H1 (cell line): ENCODE data around the gene HMHB1. TPM values are rescaled to one million over a fixed set of nuclear protein-coding genes. Genes with fewer than 3 reads are reported as not detected.

Experiments used
- CTCF ChIA-PET: fragments of 300-600 bp; sonication (Branson Sonifier 250); formaldehyde crosslinking; loops from one replicate; lab custom pipeline; 2021; ENCODE audit not compliant: partially characterized antibody; lab: Charles Lee
- POLR2A ChIA-PET: fragments of 300-600 bp; sonication (Branson Sonifier 250); formaldehyde crosslinking; loops from one replicate; lab custom pipeline; 2021; ENCODE audit warnings: inconsistent platforms; ENCODE audit not compliant: partially characterized antibody; lab: Charles Lee
- DNase-seq, 2 experiments: peaks; one replicate each; pipeline versions ENCODE4 v3.0.0 to v3.0.0-alpha.2; 2010 to 2022; ENCODE audit warnings: low spot score in 2 of 2, low read depth in 1 of 2, mixed read lengths in 1 of 2
- FAIRE-seq: peaks from 2 replicates; lab custom pipeline; 2011; peaks lifted over from hg19 to GRCh38; lab: Jason Lieb, UNC
- H2AFZ ChIP-seq: 2 replicates; pipeline ENCODE4 v1.8.1; 2012; ENCODE audit warnings: low read length, inconsistent platforms
- H2AK5ac ChIP-seq: 2 replicates; pipeline ENCODE4 v1.6.1; 2013; ENCODE audit warnings: low read depth, low read length
- H2BK120ac ChIP-seq: replicated peaks from 2 replicates; pipeline ENCODE3; 2013; ENCODE audit warnings: low read depth, low read length, inconsistent platforms
- H2BK12ac ChIP-seq: 2 replicates; pipeline ENCODE4 v1.6.1; 2013; ENCODE audit warnings: low read depth, low read length
- H2BK15ac ChIP-seq: 2 replicates; pipeline ENCODE4 v1.6.1; 2013; ENCODE audit warnings: low read length
- H2BK20ac ChIP-seq: 2 replicates; pipeline ENCODE4 v1.6.1; 2013; ENCODE audit warnings: low read length
- H2BK5ac ChIP-seq: 2 replicates; pipeline ENCODE4 v1.6.1; 2013; ENCODE audit warnings: low read depth, low read length
- H3K14ac ChIP-seq: 2 replicates; pipeline ENCODE4 v1.6.1; 2013; ENCODE audit warnings: inconsistent platforms; ENCODE audit not compliant: insufficient read length
- H3K18ac ChIP-seq: 2 replicates; pipeline ENCODE4 v1.6.1; 2013; ENCODE audit warnings: low read length; ENCODE audit errors: extremely low read depth
- H3K23ac ChIP-seq: 2 replicates; pipeline ENCODE4 v1.6.1; 2013; ENCODE audit warnings: inconsistent platforms; ENCODE audit not compliant: insufficient read length
- H3K23me2 ChIP-seq: 2 replicates; pipeline ENCODE4 v1.6.1; 2013; ENCODE audit warnings: low read depth, low read length
- H3K27ac ChIP-seq: 2 replicates; pipeline ENCODE4 v1.6.1; 2011; ENCODE audit warnings: low read depth, low read length, inconsistent platforms
- H3K27me3 ChIP-seq, 4 experiments: replicated peaks in 1 of 4; 1 replicate in 1 of 4; 2 replicates in 3 of 4; pipeline versions ENCODE4 v1.6.1 to v1.8.1; 2011 to 2013; ENCODE audit warnings: low read length in 3 of 4, mild to moderate bottlenecking in 3 of 4, inconsistent platforms in 2 of 4, mixed read lengths in 2 of 4, moderate library complexity in 1 of 4; ENCODE audit not compliant: control insufficient read depth in 3 of 4, insufficient read depth in 3 of 4; ENCODE audit errors: extremely low read depth in 1 of 4
- H3K36me3 ChIP-seq, 4 experiments: 2 replicates each; pipeline versions ENCODE4 v1.6.1 to v1.8.1; 2011 to 2013; ENCODE audit warnings: mild to moderate bottlenecking in 4 of 4, low read length in 3 of 4, moderate library complexity in 2 of 4, control low read depth in 1 of 4, inconsistent platforms in 1 of 4; ENCODE audit not compliant: insufficient read depth in 4 of 4, control insufficient read depth in 2 of 4
- H3K4ac ChIP-seq: replicated peaks from 2 replicates; pipeline ENCODE3; 2013; ENCODE audit warnings: low read length, low read depth, mixed read lengths, inconsistent platforms; ENCODE audit not compliant: insufficient read length
- H3K4me1 ChIP-seq, 4 experiments: replicated peaks in 1 of 4; 1 replicate in 1 of 4; 2 replicates in 3 of 4; pipeline versions ENCODE4 v1.6.1 to v1.8.1; 2011 to 2013; ENCODE audit warnings: low read length in 3 of 4, inconsistent platforms in 2 of 4, mixed read lengths in 1 of 4; ENCODE audit not compliant: insufficient read depth in 4 of 4, control insufficient read depth in 3 of 4
- H3K4me2 ChIP-seq, 2 experiments: 2 replicates each; pipeline versions ENCODE4 v1.6.1 to v1.8.1; 2011 to 2013; ENCODE audit warnings: low read depth in 2 of 2, low read length in 2 of 2, control low read depth in 1 of 2, inconsistent platforms in 1 of 2, mild to moderate bottlenecking in 1 of 2; ENCODE audit not compliant: insufficient read depth in 1 of 2
- H3K4me3 ChIP-seq, 4 experiments: fragments of 200-600, 300-600 bp in 1 of 4; sonication (generic), shearing (Covaris generic), sonication (Bioruptor Twin) in 1 of 4; 2 replicates each; pipeline versions ENCODE4 v1.5.1 to v1.8.1; 2011 to 2016; ENCODE audit warnings: low read length in 4 of 4, low read depth in 3 of 4, control low read depth in 2 of 4, inconsistent platforms in 2 of 4, mild to moderate bottlenecking in 2 of 4, mixed read lengths in 1 of 4, moderate library complexity in 1 of 4; ENCODE audit not compliant: insufficient read depth in 2 of 4; ENCODE audit errors: extremely low read depth in 1 of 4
- H3K56ac ChIP-seq: replicated peaks from 2 replicates; pipeline ENCODE3; 2013; ENCODE audit warnings: low read depth, mild to moderate bottlenecking, mixed read lengths, low read length, inconsistent platforms; ENCODE audit not compliant: insufficient read length
- H3K79me1 ChIP-seq: 2 replicates; pipeline ENCODE4 v1.6.1; 2013; ENCODE audit warnings: low read depth, low read length, control low read depth
- H3K79me2 ChIP-seq, 2 experiments: 2 replicates each; pipeline versions ENCODE4 v1.6.1 to v1.8.1; 2012 to 2013; ENCODE audit warnings: low read length in 2 of 2, mild to moderate bottlenecking in 2 of 2, inconsistent platforms in 1 of 2; ENCODE audit not compliant: insufficient read depth in 2 of 2, control insufficient read depth in 1 of 2
- H3K9ac ChIP-seq, 4 experiments: replicated peaks in 1 of 4; 1 replicate in 1 of 4; 2 replicates in 3 of 4; pipeline versions ENCODE4 v1.6.1 to v1.8.1; 2011 to 2013; ENCODE audit warnings: low read depth in 3 of 4, low read length in 3 of 4, control low read depth in 2 of 4, mild to moderate bottlenecking in 2 of 4, moderate library complexity in 2 of 4, inconsistent platforms in 1 of 4; ENCODE audit errors: extremely low read depth in 1 of 4
- H3K9me3 ChIP-seq, 2 experiments: 2 replicates each; pipeline versions ENCODE4 v1.6.1 to v1.8.1; 2012 to 2013; ENCODE audit warnings: mild to moderate bottlenecking in 2 of 2, moderate library complexity in 2 of 2, control low read depth in 1 of 2, inconsistent platforms in 1 of 2, low read depth in 1 of 2, low read length in 1 of 2, mixed read lengths in 1 of 2; ENCODE audit not compliant: insufficient read depth in 2 of 2
- H4K20me1 ChIP-seq, 2 experiments: replicated peaks in 1 of 2; 2 replicates each; pipeline versions ENCODE3 to v1.8.1; 2011 to 2013; ENCODE audit warnings: inconsistent platforms in 2 of 2, low read length in 2 of 2, mild to moderate bottlenecking in 1 of 2; ENCODE audit not compliant: insufficient read depth in 2 of 2, control insufficient read depth in 1 of 2
- H4K5ac ChIP-seq: 2 replicates; pipeline ENCODE4 v1.6.1; 2013; ENCODE audit warnings: low read length, low read depth, mixed read lengths, inconsistent platforms; ENCODE audit not compliant: insufficient read length
- H4K8ac ChIP-seq: 2 replicates; pipeline ENCODE4 v1.8.0; 2013; ENCODE audit warnings: mild to moderate bottlenecking, moderate library complexity, low read length, inconsistent platforms; ENCODE audit not compliant: insufficient read depth; ENCODE audit errors: extremely low read depth
- H4K91ac ChIP-seq: replicated peaks from 2 replicates; pipeline ENCODE3; 2013; ENCODE audit warnings: low read length, mixed read lengths, inconsistent platforms; ENCODE audit not compliant: insufficient read length
- ASH2L ChIP-seq: fragments of 200-600, 300-600 bp; sonication (generic); IDR thresholded peaks from one replicate; pipeline ENCODE4 v1.7.1; 2017; ENCODE audit warnings: low read length
- CBX8 ChIP-seq: fragments of 300-800, 300-1000 bp; sonication (generic); IDR thresholded peaks from 2 replicates; pipeline ENCODE4 v1.7.1; 2016; ENCODE audit warnings: low read depth, low read length, borderline replicate concordance
- EGR1 ChIP-seq: IDR thresholded peaks from 2 replicates; pipeline ENCODE4 v1.6.1; 2011; ENCODE audit warnings: low read depth, low read length, borderline replicate concordance
- EP300 ChIP-seq, 2 experiments: IDR thresholded peaks; 1 replicate in 1 of 2; 2 replicates in 1 of 2; pipeline ENCODE4 v1.6.1; 2011 to 2012; ENCODE audit warnings: low read depth in 2 of 2, low read length in 2 of 2, mild to moderate bottlenecking in 2 of 2, borderline replicate concordance in 1 of 2, inconsistent platforms in 1 of 2, moderate library complexity in 1 of 2
- EZH2 ChIP-seq: fragments of 200-600 bp; sonication (generic); IDR thresholded peaks from 2 replicates; pipeline ENCODE4 v1.7.1; 2012; ENCODE audit warnings: low read depth, mild to moderate bottlenecking, moderate library complexity, low read length, inconsistent platforms; ENCODE audit not compliant: severe bottlenecking
- HDAC2 ChIP-seq, 2 experiments: fragments of 300-600 bp in 1 of 2; sonication (generic) in 1 of 2; IDR thresholded peaks; 2 replicates each; pipeline ENCODE4 v1.6.1; 2011 to 2012; ENCODE audit warnings: low read depth in 2 of 2, low read length in 2 of 2, mild to moderate bottlenecking in 2 of 2, moderate library complexity in 2 of 2, borderline replicate concordance in 1 of 2, inconsistent platforms in 1 of 2
- MAFK ChIP-seq: IDR thresholded peaks from 2 replicates; pipeline ENCODE4 v1.6.1; 2012; ENCODE audit warnings: low read depth, mild to moderate bottlenecking, improper control_type of control experiment, low read length
- RFX5 ChIP-seq: IDR thresholded peaks from 2 replicates; pipeline ENCODE4 v1.6.1; 2011; ENCODE audit warnings: low read depth, low read length, improper control_type of control experiment, borderline replicate concordance
- SAP30 ChIP-seq: fragments of 300-600 bp; sonication (generic); IDR thresholded peaks from 2 replicates; pipeline ENCODE4 v1.7.1; 2012; ENCODE audit warnings: low read length, moderate library complexity, mild to moderate bottlenecking, inconsistent platforms; ENCODE audit not compliant: insufficient read depth, insufficient replicate concordance
- SIX5 ChIP-seq: IDR thresholded peaks from 2 replicates; pipeline ENCODE4 v1.6.1; 2011; ENCODE audit warnings: mild to moderate bottlenecking, low read depth, low read length
- TAF7 ChIP-seq: optimal IDR thresholded peaks from 2 replicates; pipeline ENCODE3; 2011; ENCODE audit warnings: low read depth, mild to moderate bottlenecking, inconsistent platforms, low read length, moderate library complexity, borderline replicate concordance
- TCF12 ChIP-seq: IDR thresholded peaks from 2 replicates; pipeline ENCODE4 v1.6.1; 2011; ENCODE audit warnings: low read depth, mild to moderate bottlenecking, low read length
- WGBS, 2 experiments: shearing (Covaris generic) in 1 of 2; methylation state at CpG; one replicate each; pipeline versions ENCODE4 v1.1.6 to v1.1.7; 2013 to 2015; ENCODE audit warnings: low lambda C conversion rate in 2 of 2, mixed read lengths in 2 of 2, inconsistent platforms in 1 of 2, low coverage in 1 of 2, missing lambda C conversion rate in 1 of 2; ENCODE audit not compliant: insufficient replicate concordance in 2 of 2, insufficient coverage in 1 of 2, insufficient read length in 1 of 2; ENCODE audit errors: extremely low coverage in 1 of 2, missing lambda C conversion rate in 1 of 2; 5-methylcytosine and 5-hydroxymethylcytosine counted together
- polyA plus RNA-seq, 7 experiments: library from polyadenylated mRNA; depleted of rRNA in 3 of 7; stranded (reverse) in 5 of 7; unstranded in 2 of 7; fragments of >200 nt in 5 of 7; fragments of 200-250 nt in 2 of 7; gene quantifications; 1 replicate in 5 of 7; 2 replicates in 1 of 7; 4 replicates in 1 of 7; pipeline versions ENCODE4 v1.2.1 to v1.2.3, GENCODE V29; 2011 to 2013; ENCODE audit warnings: missing spikeins in 2 of 7, mixed read lengths in 2 of 7
- total RNA-seq: library from RNA; stranded (reverse); fragmentation: NEBNext Ultra II Directional; extraction: Animal tissue kit (Norgen Biotek cat#: 25700); gene quantifications from 2 replicates; pipeline ENCODE4 v1.2.1, GENCODE V29; 2021
- TF ChIP-seq, protein P1 (sequence below): IDR thresholded peaks from 2 replicates; pipeline ENCODE4 v1.6.1; 2012; ENCODE audit warnings: inconsistent platforms

HMHB1 gene
- total and polyA plus RNA-seq, 2 of the 8 experiments (the other 6 are each of a cell fraction or from before 2014, with no cell fraction given) = not detected

DNA sequence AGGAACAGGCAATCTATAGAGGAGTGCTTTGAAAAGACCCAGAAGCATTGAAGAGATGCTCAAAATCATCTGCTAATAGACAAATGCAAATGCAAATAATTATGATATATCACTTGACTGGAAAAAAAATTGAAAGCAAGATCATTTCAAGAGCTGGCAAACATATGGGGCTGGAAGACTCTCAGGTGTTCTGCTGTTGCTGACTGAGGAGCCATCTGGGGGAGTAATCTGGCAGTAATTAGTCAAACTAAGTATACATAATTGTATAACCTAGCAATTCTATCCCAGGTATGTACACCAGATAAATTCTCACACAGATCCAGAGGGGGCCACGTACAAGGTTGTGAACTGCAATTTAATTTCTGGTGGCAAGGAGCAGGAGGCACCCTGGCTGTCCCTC, 4.6 kb upstream of the HMHB1 start:
- no peaks in the 10 kb centered on the region for H3K27me3 ChIP-seq
- H3K27ac ChIP-seq = no peak overlapping the region
- no peaks in the 10 kb centered on the region for H3K9me3 ChIP-seq
- no peak overlapping the region for H4K5ac ChIP-seq
- CTCF ChIA-PET = no interaction called here
- no peak for TF ChIP-seq HDAC2 (IDR thresholded peaks at IDR 0.05; ENCODE audit: borderline replicate concordance in 1 of 2, low read depth in 2 of 2, low read length in 2 of 2)
- no peak for TF ChIP-seq EZH2
- no peak for TF ChIP-seq CBX8
- TF ChIP-seq EGR1 = no peak
- TF ChIP-seq, protein P1, sequence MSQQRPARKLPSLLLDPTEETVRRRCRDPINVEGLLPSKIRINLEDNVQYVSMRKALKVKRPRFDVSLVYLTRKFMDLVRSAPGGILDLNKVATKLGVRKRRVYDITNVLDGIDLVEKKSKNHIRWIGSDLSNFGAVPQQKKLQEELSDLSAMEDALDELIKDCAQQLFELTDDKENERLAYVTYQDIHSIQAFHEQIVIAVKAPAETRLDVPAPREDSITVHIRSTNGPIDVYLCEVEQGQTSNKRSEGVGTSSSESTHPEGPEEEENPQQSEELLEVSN = no peak
- TF ChIP-seq SIX5 = no peak
- TF ChIP-seq TAF7 = no peak
- TF ChIP-seq TCF12 = no peak
- no peak for TF ChIP-seq ASH2L
- TF ChIP-seq RFX5 = no peak
- TF ChIP-seq MAFK = no peak
- TF ChIP-seq SAP30 = no peak
- TF ChIP-seq EP300 (IDR thresholded peaks at IDR 0.05; ENCODE audit: borderline replicate concordance in 1 of 2, low read depth in 2 of 2, low read length in 2 of 2) = no peak
- H3K23ac ChIP-seq = no peak overlapping the region
- H4K8ac ChIP-seq = no peak overlapping the region
- no peak overlapping the region for H3K56ac ChIP-seq
- no peak overlapping the region for H2BK12ac ChIP-seq
- H3K36me3 ChIP-seq = no peaks in the 10 kb centered on the region
- no peak overlapping the region for H3K4ac ChIP-seq
- no peak overlapping the region for H2BK5ac ChIP-seq
- H2BK20ac ChIP-seq = no peak overlapping the region
- H3K4me1 ChIP-seq = no peaks in the 10 kb centered on the region
- 90% methylated on average over 1 of the region's 1 CpG; no CpG with 5 or more reads in 1 of the 2 experiments for WGBS, 2 experiments
- no peak overlapping the region for H3K18ac ChIP-seq
- no peak for DNase-seq
- no peaks in the 10 kb centered on the region for H3K79me1 ChIP-seq
- no peaks in the 10 kb centered on the region for H3K23me2 ChIP-seq
- H2BK15ac ChIP-seq = no peak overlapping the region
- H3K14ac ChIP-seq = no peak overlapping the region
- no peak for FAIRE-seq
- H3K79me2 ChIP-seq = no peaks in the 10 kb centered on the region
- no peaks in the 10 kb centered on the region for H4K20me1 ChIP-seq
- no peak overlapping the region for H3K4me3 ChIP-seq
- POLR2A ChIA-PET = no interaction called here
- no peak overlapping the region for H3K4me2 ChIP-seq
- H2AK5ac ChIP-seq = no peak overlapping the region
- H2AFZ ChIP-seq = no peak overlapping the region
- H4K91ac ChIP-seq = no peak overlapping the region
- no peak overlapping the region for H2BK120ac ChIP-seq
- H3K9ac ChIP-seq = no peak overlapping the region
